Small intestine (tissue), 7 donors: ENCODE data around the gene GLIS1. TPM values are rescaled to one million over a fixed set of nuclear protein-coding genes. Genes with fewer than 3 reads are reported as not detected.

Experiments
- DNase-seq, 2 donors: peaks; one replicate each; pipeline versions ENCODE4 v3.0.0 to v3.0.0-alpha.2; 2013
- FAIRE-seq: peaks from 2 replicates; lab custom pipeline; 2012; peaks lifted over from hg19 to GRCh38; lab: Jason Lieb, UNC
- H3K27ac ChIP-seq, 3 donors: one replicate each; pipeline ENCODE4 v1.5.1; 2013; ENCODE audit warnings: low read length in 2 of 3, mild to moderate bottlenecking in 2 of 3, control low read depth in 1 of 3, inconsistent platforms in 1 of 3, low read depth in 1 of 3, moderate library complexity in 1 of 3
- H3K27me3 ChIP-seq, 3 donors: one replicate each; pipeline ENCODE4 v1.6.1; 2013; ENCODE audit warnings: low read length in 3 of 3, inconsistent platforms in 1 of 3; ENCODE audit not compliant: control insufficient read depth in 3 of 3, insufficient read depth in 3 of 3
- H3K36me3 ChIP-seq, 3 donors: one replicate each; pipeline ENCODE4 v1.6.1; 2013; ENCODE audit warnings: low read length in 3 of 3, inconsistent platforms in 1 of 3, low read depth in 1 of 3, mild to moderate bottlenecking in 1 of 3, moderate library complexity in 1 of 3; ENCODE audit not compliant: control insufficient read depth in 3 of 3, insufficient read depth in 2 of 3
- H3K4me1 ChIP-seq, 3 donors: one replicate each; pipeline ENCODE4 v1.6.1; 2013; ENCODE audit warnings: low read length in 2 of 3, inconsistent platforms in 1 of 3, low read depth in 1 of 3, mild to moderate bottlenecking in 1 of 3, moderate library complexity in 1 of 3; ENCODE audit not compliant: control insufficient read depth in 3 of 3, insufficient read depth in 2 of 3
- H3K4me3 ChIP-seq, 3 donors: one replicate each; pipeline ENCODE4 v1.5.1; 2013; ENCODE audit warnings: low read length in 3 of 3, control low read depth in 1 of 3, inconsistent platforms in 1 of 3, low read depth in 1 of 3, mild to moderate bottlenecking in 1 of 3, moderate library complexity in 1 of 3
- H3K9me3 ChIP-seq, 2 donors: one replicate each; pipeline ENCODE4 v1.6.1; 2013; ENCODE audit warnings: low read depth in 1 of 2, low read length in 1 of 2; ENCODE audit not compliant: control insufficient read depth in 2 of 2, insufficient read depth in 1 of 2
- WGBS, 3 donors: extraction: QIAGEN DNeasy Blood & Tissue Kit; methylation state at CpG; one replicate each; pipeline ENCODE4 v1.1.7; 2013; 5-methylcytosine and 5-hydroxymethylcytosine counted together
- polyA plus RNA-seq, 4 donors: library from polyadenylated mRNA; stranded (reverse) in 3 of 4; unstranded in 1 of 4; fragments of 200-250 nt in 3 of 4; fragments of 120-200 nt in 1 of 4; gene quantifications; one replicate each; pipeline versions ENCODE4 v1.2.1 to v1.2.3, GENCODE V29; 2013
- donor health status: healthy with polysubstance abuse.
- donor health status: control.
- donor health status: control.
- donor health status: Bipolar disorder and iron deficiency.
- donor health status: healthy.

The GLIS1 gene
- polyA plus RNA-seq, 4 donors = 0.19 to 0.50 TPM; not detected in 2

DNA sequence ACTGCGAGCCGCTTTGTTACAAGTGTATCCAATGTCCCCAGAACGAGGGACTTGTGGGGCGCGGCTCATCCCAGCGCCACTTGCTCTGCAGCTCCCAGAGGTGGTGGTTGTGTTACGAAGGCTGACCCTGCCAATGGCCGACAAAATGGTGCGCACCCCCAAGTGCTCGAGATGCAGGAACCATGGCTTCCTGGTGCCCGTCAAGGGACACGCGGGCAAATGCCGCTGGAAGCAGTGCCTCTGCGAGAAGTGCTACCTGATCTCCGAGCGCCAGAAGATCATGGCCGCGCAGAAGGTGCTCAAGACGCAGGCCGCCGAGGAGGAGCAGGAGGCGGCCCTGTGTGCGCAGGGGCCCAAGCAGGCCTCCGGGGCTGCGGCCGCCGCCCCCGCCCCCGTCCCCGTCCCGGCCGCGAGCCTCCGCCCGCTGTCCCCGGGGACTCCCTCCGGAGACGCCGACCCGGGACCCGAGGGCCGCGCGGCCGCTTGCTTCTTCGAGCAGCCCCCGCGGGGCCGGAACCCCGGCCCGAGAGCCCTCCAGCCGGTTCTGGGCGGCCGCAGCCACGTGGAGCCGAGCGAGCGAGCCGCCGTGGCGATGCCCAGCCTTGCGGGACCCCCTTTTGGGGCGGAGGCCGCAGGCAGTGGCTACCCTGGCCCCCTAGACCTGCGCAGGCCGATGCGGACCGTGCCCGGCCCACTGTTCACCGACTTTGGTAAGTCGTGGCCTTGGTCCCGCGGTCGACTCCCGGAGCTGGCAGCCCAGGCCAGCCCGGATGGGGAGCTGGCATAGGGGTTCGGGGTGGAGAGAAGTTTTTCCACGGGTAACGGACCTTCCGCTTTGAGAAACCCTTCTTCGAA is 279.4 kb downstream of the GLIS1 start, which contains the start of gene DMRTB1:
TSS of gene DMRTB1 (plus strand) at position 79 of the 855 bp plus-strand sequence. CDS start at position 134, 55 bp downstream.
- FAIRE-seq = no peak
- H3K27me3 ChIP-seq = peaks cover 0 to 3% (median 0%) of the 10 kb centered on the region in 3 donors
- no peak within 1 kb of the TSS for H3K27ac ChIP-seq
- H3K4me1 ChIP-seq = no peaks in the 10 kb centered on the region
- no peak within 1 kb of the TSS for H3K4me3 ChIP-seq
- WGBS, 3 donors = 94 to 96% (median 96%) methylated on average over 72 to 82 of the region's 82 CpGs
- H3K36me3 ChIP-seq = no peaks in the 10 kb centered on the region
- DNase-seq = no peak
- no peaks in the 10 kb centered on the region for H3K9me3 ChIP-seq

DNA sequence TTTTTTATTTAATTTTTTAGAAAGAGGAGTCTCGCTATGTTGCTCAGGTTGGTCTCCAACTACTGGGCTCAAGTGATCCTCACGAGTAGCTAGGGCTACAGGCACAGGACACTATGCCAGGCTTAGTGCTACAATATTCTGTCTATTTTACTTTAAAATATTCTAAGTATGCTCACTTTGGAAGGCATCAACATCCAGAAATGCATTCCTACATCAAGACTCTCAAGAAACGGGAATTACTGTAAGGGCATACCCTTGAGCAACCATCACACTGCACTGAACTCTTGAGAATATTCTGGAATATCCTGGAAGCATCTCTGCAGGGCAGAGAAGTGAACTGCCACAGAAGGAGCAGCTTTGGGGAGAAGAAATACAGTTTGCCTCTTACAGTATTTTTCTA is 280.3 kb downstream of the GLIS1 start:
- Histone ChIP-seq H3K27ac (no peak overlapping the region), H3K36me3 (no peaks in the 10 kb centered on the region), H3K4me1 (no peaks in the 10 kb centered on the region), H3K27me3 (peaks cover 0 to 6% (median 0%) of the 10 kb centered on the region in 3 donors), H3K9me3 (no peaks in the 10 kb centered on the region), H3K4me3 (no peak overlapping the region)
- 75 to 80% (median 77%) methylated on average over 3 of the region's 3 CpGs for WGBS, 3 donors
- no peak for FAIRE-seq
- DNase-seq = no peak

Other genes starting within 250 kb of the GLIS1 start
- gene NDC1, start 99.1 kb upstream of the GLIS1 start, polyA plus RNA-seq = 10 to 100 TPM in 2 of 4 donors, 1 to 10 TPM in 2; 1.1 to 20.2 (median 9.2) TPM
- 10 to 100 TPM; 19.0 to 26.2 (median 22.9) TPM for gene YIPF1, start 150.6 kb upstream of the GLIS1 start, polyA plus RNA-seq
- under 1 TPM in 1 of 4 donors, not detected in 3; 0.44 TPM for gene DIO1, start 155.0 kb upstream of the GLIS1 start, polyA plus RNA-seq
- gene IFT25, start 206.5 kb upstream of the GLIS1 start, polyA plus RNA-seq = 10 to 100 TPM; 18.0 to 31.3 (median 20.3) TPM
- gene LRRC42, start 207.2 kb upstream of the GLIS1 start, polyA plus RNA-seq = 10 to 100 TPM; 11.2 to 29.7 (median 18.9) TPM